Nucleus accumbens (tissue), 56 donors: ENCODE measurements around the gene BTC.
"Not testable (repeated sequence)": the region's sequence is repeated elsewhere in the genome, so short reads cannot be mapped to it uniquely, and the experiment has no call there.

ENCODE experiments used
- DNase-seq, 56 donors: peaks; one replicate each; lab custom pipeline; 2025; lab: John Stamatoyannopoulos, UW

Gene BTC

DNA sequence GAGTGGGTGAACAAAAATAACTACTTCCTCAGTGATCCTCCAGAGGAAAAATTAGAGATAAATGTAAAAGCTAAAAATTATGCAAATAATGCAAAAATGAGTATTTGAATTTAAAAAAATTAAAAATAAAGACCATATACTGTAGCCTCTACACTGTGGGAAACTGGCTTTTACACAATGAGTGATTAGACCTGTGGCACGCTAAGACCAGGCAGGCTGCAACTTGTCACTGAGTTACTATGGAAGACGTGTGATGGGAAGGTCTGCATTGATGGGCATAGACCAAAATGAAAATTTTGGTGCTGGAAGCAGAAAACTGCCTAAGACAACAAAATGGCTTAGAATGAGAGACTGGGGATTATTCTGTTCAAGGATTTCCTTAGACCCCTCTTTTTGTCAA lies 30.2 kb downstream of the BTC start:
- DNase-seq, result no peak

DNA sequence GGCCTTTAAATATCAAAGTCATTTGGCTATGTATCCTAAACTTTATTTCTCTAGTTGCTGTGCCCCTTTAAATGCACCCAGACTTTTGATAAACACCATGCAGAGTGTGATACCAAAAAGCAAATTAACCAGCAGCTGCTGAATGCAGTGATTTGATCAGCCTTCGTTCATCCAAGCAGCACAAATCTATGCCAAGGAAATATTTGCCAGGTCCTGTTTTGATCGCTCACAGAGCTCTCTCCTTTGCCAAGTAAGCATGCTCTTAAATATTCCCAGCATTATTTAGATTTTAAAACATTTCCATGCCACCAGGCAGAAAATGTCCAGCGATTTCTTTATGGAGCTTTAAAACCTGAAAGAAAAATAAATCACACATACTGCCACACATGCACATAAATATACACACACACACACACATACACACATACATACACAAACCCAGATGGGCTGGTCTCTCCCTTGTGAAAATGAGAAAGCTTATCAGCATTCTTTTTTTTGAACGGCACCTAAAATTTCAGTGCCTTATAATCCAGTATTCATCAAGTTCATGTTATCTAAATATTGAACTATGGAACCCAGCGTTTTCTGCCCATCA lies 35.7 kb downstream of the BTC start:
- no peak for DNase-seq

DNA sequence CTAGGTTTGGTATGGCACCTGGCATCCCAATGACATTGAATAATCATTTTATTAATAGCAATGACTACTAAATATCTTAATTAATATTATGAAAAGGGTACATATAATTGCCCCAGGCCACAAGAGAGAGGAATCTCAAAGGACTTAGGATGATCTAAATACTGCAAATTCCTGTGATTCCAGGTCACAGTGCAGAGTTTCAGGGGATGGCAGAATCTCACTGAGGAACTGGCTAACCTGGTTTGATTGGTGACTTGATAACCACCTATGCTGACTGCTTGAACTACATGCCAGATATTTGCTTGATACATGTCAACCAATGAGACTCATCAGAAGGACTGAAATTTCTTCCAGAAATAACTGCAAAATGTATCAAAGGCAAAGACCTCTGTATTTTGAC lies 37.2 kb downstream of the BTC start:
- DNase-seq, result no peak

DNA sequence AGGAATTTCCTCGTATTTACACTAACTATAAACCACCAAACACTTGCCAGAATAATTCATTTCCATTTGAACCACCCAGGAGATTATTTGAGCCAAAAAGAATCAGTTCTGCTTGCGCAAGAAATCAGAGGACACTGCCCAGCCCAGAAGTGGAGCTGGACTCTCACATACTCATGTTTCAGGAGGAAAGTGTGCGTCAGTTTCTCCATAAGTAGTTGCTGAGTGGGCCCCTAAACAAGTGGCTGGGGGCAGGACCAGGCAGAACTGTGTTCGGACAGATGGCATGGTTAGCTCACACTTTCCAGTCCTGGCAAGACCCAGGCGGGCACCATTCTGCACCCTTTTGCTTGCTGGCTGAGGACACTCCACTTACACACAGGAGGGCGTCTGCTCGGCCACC lies 38.8 kb downstream of the BTC start:
- DNase-seq, result no peak

DNA sequence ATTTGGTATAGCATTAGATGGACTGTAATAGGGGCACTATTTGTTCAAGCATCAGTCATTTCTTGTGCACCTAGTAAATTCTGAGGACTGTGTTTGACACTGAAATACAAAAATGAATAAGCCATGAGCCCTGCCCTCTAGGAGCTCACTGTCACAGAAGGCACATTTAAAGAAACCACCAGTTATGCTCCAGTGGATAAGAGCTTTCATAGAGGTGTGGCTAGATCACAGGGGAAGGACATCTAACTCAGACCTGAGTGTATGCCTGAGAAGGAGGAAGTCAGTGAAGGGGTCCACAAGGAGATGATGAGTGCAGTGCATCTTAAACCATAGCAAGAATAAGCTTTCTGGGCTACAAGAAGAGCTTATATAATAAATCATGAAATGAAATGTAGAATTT lies 40.1 kb downstream of the BTC start:
- DNase-seq, result no peak

DNA sequence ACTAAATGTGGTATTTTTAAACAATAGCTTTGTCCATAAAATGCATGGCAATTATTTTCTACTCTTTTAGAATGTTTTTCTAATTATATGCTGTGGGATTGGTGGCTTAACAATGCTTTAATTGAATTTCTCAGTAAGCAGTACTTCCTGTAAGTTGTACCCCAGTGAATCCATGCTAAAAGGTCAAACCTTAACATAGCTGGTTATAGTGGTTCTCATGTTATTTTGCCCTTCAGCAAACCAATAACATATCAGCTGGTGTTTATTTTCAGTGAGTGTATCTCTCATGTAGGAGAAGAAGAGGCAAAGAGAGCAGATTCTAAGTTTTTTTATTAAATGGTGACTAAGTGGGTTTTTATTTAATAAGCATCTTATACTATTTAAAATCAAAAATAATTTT lies 41.5 kb downstream of the BTC start:
- no peak for DNase-seq

DNA sequence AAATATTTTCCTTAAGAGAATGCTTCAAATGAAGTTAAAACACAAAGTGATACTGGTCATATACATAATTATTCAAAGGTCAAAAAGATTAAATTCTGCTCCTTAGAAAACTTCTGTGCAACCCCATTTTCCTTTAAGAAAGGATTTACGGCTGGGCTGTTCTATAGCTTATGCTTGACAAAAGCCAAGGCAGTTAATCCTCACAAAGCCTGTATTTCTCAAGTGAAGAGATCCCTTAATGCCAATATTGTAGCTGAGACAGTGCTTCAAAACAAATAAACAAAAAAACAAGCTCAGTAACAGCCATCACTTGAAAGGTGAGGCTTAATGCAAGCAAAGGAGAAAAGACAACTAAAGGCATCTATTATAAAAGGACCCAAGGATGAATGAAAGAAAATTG lies 42.5 kb downstream of the BTC start:
- DNase-seq, result no peak

DNA sequence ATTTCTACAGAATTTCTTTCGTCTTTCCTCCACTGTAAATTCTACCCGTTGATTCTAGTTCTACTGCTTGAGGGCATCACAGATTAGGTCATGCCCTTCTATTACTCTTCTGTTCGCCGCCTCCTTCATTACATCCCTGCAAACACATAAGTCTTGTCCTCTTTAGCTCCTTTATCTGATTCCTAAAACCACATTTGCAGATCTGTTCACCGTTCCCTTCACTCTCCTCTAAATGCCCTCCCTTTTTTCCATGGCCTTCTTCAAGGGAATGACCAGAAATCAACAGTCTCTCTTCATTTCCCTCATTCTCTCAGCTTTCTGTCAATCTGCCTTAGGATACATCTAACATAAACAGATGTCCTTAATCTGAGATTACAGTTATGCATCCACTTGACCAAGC lies 43.1 kb downstream of the BTC start:
- DNase-seq, result no peak

DNA sequence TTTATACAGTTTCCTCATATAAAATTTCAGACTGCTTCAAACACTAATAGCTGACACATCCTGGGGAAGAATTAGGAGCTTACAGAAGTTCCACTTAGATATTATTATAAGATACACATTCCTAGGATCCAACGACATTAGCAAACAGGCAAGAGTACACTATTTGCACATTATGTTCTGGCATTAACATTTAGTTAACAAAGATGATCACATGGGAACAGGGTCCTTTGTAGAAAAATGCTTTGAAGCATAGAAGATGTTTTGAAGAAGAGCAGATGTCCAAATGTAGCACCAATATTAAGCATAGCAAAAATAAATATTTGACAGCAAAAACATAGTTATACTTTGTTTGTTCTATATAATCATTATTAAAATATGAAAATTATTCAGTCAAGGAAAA lies 52.1 kb downstream of the BTC start:
- no peak for DNase-seq

DNA sequence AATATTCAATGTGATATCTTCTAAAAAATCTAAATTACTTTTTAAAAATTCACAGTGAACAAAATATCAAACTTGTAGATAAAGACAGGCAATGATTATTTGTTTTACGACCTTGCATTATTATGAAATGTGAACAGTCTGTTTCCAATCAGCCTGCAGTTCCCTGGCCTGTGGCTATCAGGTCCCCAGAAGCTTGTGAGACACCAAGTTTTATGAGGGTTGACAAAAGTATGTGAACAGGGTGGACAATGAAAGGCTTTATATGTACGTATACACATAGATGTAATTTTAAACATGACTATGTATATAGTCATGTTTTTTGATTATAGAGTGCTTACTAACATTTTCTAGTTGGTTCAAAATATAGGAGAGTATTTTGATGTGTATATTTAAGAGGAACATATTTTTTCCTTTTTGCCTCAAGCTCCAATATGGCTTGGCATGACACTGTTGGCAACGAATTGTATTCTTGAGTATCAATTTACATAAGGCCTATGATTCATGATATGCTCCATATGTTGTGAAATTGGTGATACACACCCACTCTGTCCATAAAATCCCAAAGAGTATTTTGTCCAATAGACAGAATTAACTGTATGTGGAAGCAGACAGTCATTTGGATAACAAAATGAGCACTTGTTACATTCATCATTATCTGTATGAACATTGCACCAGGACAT lies 55.7 kb downstream of the BTC start:
- DNase-seq, result no peak

DNA sequence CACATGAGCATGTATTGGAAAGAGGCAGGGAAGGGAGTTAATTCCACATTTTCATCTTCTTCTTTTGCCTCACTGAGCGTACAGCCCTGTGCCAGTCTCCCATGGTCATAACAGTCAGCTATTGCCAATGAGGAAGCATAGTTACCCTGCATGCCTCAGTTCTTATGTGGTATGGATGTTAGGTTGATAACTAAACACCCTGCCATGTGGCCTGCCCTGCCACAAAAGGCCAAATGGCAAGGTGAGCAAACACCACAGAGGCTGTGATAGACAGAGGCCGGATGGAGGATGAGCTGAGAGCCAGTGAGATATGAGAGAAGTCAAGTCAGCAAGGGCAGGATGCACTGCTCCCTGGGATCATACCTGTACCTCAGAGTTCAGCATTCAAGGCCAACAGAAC lies 59.3 kb downstream of the BTC start:
- DNase-seq, result no peak

DNA sequence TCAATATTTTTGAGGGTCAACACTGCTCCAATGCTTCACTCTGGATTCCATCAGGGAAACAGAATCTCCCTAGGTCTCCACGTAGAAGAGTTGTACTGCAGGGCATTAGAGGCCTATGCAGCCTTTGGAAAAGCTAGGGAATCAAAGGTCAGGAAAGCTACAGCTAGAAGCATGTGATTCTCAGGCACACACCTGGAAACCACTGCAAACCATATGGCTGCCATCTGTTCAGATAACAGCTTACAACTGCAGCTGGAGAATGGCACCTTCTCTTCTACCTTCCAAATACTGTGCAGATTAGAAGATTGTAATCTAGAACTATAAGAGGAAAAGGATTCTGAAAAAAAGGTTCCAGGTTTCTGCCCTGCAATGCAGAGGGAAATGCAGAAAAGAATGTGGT lies 60.6 kb downstream of the BTC start:
- no peak for DNase-seq

DNA sequence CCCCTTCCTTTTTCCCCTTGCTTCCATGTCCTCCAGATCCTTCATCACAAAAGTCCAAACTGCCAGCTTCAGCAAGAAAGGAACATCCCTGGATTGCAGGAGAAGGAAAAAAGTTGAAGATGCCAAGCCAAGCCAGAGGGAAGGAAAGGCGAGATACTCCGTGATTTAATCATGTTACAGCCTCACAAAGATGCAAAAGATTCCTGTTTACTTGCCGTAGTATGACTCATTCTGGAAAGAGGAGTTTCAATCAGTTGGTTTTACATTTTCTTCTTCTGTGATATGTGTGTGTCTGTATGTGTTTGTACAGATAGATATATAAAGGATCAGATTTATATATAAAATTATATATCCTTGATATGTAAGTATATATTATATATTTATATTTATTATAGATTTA lies 69.3 kb downstream of the BTC start:
- DNase-seq, result no peak

DNA sequence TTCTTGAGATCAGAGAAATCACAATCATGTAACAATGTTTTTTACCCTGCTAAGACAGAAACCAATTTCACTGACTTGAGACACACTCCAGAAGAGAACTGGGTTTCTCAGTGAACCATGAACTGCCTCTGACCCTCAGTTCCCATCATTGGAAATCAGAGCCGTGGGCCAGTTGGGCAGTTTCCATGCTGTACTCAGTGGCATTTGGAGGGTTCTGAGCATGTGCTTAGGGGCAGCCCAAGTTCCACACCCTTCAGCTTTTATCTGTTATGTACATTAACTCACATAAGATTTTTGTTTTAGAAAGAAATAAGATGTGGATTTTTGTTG lies 77.9 kb downstream of the BTC start:
- no peak for DNase-seq

DNA sequence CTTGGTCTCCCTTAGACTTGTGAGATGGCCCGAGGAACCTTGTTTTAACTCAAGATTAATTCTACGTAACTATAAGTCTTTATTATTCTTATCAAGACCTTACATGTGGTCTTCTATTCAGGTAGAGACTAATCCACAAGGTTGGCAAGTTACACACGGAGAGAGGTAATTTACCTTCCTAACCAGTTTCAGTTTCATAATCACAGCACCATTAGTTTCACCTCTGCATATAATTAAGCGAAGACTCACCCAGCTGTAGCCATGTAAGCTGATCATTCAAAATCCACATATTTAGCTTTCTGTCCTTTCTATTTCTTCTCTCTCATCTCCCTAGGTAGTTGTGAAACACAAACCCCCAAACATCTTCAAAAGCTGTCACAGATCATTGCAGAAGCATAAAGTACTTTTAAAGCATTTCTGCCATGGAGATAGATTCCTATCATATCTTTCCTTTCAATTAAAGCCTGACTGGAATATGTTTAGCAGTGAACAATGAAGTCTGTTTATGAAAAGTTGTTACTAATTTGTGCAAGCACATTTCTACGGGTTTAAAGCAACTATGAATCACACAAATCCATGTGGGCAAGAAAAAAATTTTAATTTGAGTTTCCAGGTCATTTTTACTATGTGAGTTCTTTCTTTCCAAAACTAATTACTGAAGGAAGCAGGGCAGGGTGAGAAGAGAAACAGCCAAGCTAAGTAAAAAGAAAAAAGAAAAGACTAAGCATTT lies 78.5 kb downstream of the BTC start:
- no peak for DNase-seq

DNA sequence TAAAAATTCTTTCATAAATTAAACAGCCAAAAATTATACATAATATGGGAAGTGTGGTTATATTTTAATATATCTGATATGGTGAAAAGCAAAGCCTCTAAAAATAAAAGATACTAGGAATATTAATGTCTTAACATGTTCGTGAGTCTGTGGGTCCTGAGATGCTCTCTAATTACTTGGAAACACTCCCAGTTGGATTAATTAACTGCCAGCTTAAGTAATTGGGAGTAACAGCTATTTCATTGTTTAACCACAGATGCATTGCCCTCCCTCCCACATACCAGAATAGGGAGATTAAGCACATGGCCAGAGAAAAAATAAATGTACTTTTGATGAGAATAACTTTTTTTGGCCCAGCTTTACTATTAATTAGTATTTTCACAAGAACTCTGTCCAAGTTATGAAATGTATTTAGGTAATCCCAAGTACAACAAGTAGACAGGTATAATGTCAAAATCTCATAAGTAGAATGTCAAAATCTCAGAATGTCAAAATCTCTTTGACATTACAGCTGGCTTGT lies 79.7 kb downstream of the BTC start:
- DNase-seq, result no peak

DNA sequence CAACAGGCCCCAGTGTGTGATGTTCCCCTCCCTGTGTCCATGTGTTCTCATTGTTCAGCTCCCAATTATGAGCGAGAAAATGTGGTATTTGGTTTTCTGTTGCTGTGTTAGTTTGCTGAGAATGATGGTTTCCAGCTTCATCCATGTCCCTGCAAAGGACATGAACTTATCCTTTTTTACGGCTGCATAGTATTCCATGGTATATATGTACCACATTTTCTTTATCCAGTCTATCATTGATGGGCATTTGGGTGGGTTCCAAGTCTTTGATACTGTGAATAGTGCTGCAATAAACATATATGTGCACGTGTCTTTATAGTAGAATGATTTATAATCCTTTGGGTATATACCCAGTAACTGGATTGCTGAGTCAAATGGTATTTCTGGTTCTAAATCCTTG lies 86.2 kb downstream of the BTC start:
- not testable (repeated sequence) for DNase-seq
